Caki2 (cell line): ENCODE data around the gene LDLRAD3. TPM values are rescaled to one million over a fixed set of nuclear protein-coding genes. Genes with fewer than 3 reads are reported as not detected.

Source experiments
- DNase-seq: peaks from one replicate; pipeline ENCODE4 v3.0.0-alpha.2; 2015; ENCODE audit warnings: low read depth
- in situ Hi-C: cut with HindIII; loops from 2 replicates; pipeline ENCODE4 v1.10.0; 2016; ENCODE audit warnings: low sequenced_read_pairs, low pct_unique_long_range_greater_than_20kb, mixed read lengths
- total RNA-seq: library from RNA; depleted of rRNA; stranded (reverse); fragments of >200 nt; shearing (Covaris generic); gene quantifications from 2 replicates; pipeline ENCODE4 v1.2.3, GENCODE V29; 2014; ENCODE audit warnings: low replicate concordance

LDLRAD3 gene
- total RNA-seq, 1 experiment from 2014 or later, result 1.9 TPM

GRCh38 chr11:36149538-36150242 lies 205.8 kb downstream of the LDLRAD3 start:
- peak; percentile 94 for DNase-seq
- in situ Hi-C loops, result no loop called here

- no peak for DNase-seq
- in situ Hi-C loops, result no loop called here
Observed at GRCh38 chr11:36150986-36151385, 207.1 kb downstream of the LDLRAD3 start.

- in situ Hi-C loops, result no loop called here
- DNase-seq, result no peak
Observed at GRCh38 chr11:36151933-36152580, 208.2 kb downstream of the LDLRAD3 start.

GRCh38 chr11:36153551-36153950 lies 209.7 kb downstream of the LDLRAD3 start:
- in situ Hi-C loops, result no loop called here
- DNase-seq, result no peak

- no peak for DNase-seq
- in situ Hi-C loops, result no loop called here
Observed at GRCh38 chr11:36155124-36155561, 211.3 kb downstream of the LDLRAD3 start.

GRCh38 chr11:36155770-36156160 lies 211.9 kb downstream of the LDLRAD3 start:
- in situ Hi-C loops, result no loop called here
- DNase-seq, result no peak

GRCh38 chr11:36156161-36156816 lies 212.4 kb downstream of the LDLRAD3 start:
- in situ Hi-C loops, result no loop called here
- no peak for DNase-seq

GRCh38 chr11:36156817-36157519 lies 213.1 kb downstream of the LDLRAD3 start:
- in situ Hi-C loops, result no loop called here
- DNase-seq, result no peak

- in situ Hi-C loops, result no loop called here
Observed at GRCh38 chr11:36160091-36160490, 216.2 kb downstream of the LDLRAD3 start.

GRCh38 chr11:36161572-36161971 lies 217.7 kb downstream of the LDLRAD3 start:
- in situ Hi-C loops, result no loop called here
- DNase-seq, result no peak

More at GRCh38 chr11:36160091-36160490, 216.2 kb downstream of the LDLRAD3 start:
- no peak for DNase-seq

- DNase-seq, result no peak
- in situ Hi-C loops, result no loop called here
Observed at GRCh38 chr11:36162006-36162882, 218.4 kb downstream of the LDLRAD3 start.

- in situ Hi-C loops, result no loop called here
- no peak for DNase-seq
Observed at GRCh38 chr11:36162883-36163434, 219.1 kb downstream of the LDLRAD3 start.

- in situ Hi-C loops, result no loop called here
- no peak for DNase-seq
Observed at GRCh38 chr11:36164506-36165250, 220.8 kb downstream of the LDLRAD3 start.

- DNase-seq, result peak; percentile 45
- in situ Hi-C loops, result no loop called here
Observed at GRCh38 chr11:36165621-36166397, 221.9 kb downstream of the LDLRAD3 start.

- in situ Hi-C loops, result no loop called here
- no peak for DNase-seq
Observed at GRCh38 chr11:36167073-36167472, 223.2 kb downstream of the LDLRAD3 start.

- in situ Hi-C loops, result no loop called here
- DNase-seq, result no peak
Observed at GRCh38 chr11:36167729-36168128, 223.9 kb downstream of the LDLRAD3 start.
